Glutamatergic neuron (in vitro differentiated cells): ENCODE data around the gene DICER1. TPM values are rescaled to one million over a fixed set of nuclear protein-coding genes. Genes with fewer than 3 reads are reported as not detected.

Experiments used
- DNase-seq: peaks from one replicate; pipeline ENCODE4 v3.0.0; 2022
- H3K27ac Mint-ChIP-seq: one replicate; pipeline ENCODE4 v1.8.0; 2020; ENCODE audit warnings: mild to moderate bottlenecking, mixed read lengths, inconsistent platforms; ENCODE audit not compliant: unreplicated experiment
- H3K27me3 Mint-ChIP-seq: one replicate; pipeline ENCODE4 v1.8.0; 2020; ENCODE audit warnings: mild to moderate bottlenecking, moderate library complexity, mixed read lengths, inconsistent platforms; ENCODE audit not compliant: unreplicated experiment
- H3K36me3 Mint-ChIP-seq: one replicate; pipeline ENCODE4 v1.8.0; 2020; ENCODE audit warnings: mild to moderate bottlenecking, mixed read lengths, inconsistent platforms; ENCODE audit not compliant: unreplicated experiment
- H3K4me1 Mint-ChIP-seq: one replicate; pipeline ENCODE4 v1.8.0; 2020; ENCODE audit warnings: mild to moderate bottlenecking, low read depth, mixed read lengths, inconsistent platforms; ENCODE audit not compliant: unreplicated experiment
- H3K4me3 Mint-ChIP-seq: one replicate; pipeline ENCODE4 v1.8.0; 2020; ENCODE audit warnings: mild to moderate bottlenecking, mixed read lengths, inconsistent platforms; ENCODE audit not compliant: unreplicated experiment
- H3K9me3 Mint-ChIP-seq: one replicate; pipeline ENCODE4 v1.8.0; 2020; ENCODE audit warnings: mild to moderate bottlenecking, moderate library complexity, mixed read lengths, inconsistent platforms; ENCODE audit not compliant: unreplicated experiment
- CTCF ChIP-seq: fragments of 200-600 bp; sonication (generic); IDR thresholded peaks from one replicate; pipeline ENCODE4 v1.5.0; 2021; ENCODE audit not compliant: partially characterized antibody, unreplicated experiment
- total RNA-seq: library from RNA; stranded (reverse); fragmentation: NEBNext Ultra II Directional; extraction: Animal tissue kit (Norgen Biotek cat#: 25700); gene quantifications from one replicate; pipeline ENCODE4 v1.2.1, GENCODE V29; 2021; ENCODE audit not compliant: unreplicated experiment

Gene DICER1
- total RNA-seq, 1 donor from 2014 or later, result 113 TPM

GRCh38 chr14:95061317-95062093, 95.8 kb downstream of the DICER1 start:
- no peak for DNase-seq
- no peak overlapping the region for H3K4me3 Mint-ChIP-seq
- no peaks in the 10 kb centered on the region for H3K36me3 Mint-ChIP-seq
- peaks cover 2% of the 10 kb centered on the region for H3K4me1 Mint-ChIP-seq
- H3K9me3 Mint-ChIP-seq, result peaks cover 3% of the 10 kb centered on the region
- H3K27me3 Mint-ChIP-seq, result peaks cover 2% of the 10 kb centered on the region
- H3K27ac Mint-ChIP-seq, result no peak overlapping the region
- no peak for TF ChIP-seq CTCF

GRCh38 chr14:95059126-95059525, 98.2 kb downstream of the DICER1 start:
- no peak overlapping the region for H3K4me3 Mint-ChIP-seq
- no peaks in the 10 kb centered on the region for H3K27me3 Mint-ChIP-seq
- H3K9me3 Mint-ChIP-seq, result peaks cover under 1% of the 10 kb centered on the region
- no peak overlapping the region for H3K27ac Mint-ChIP-seq
- no peaks in the 10 kb centered on the region for H3K36me3 Mint-ChIP-seq
- TF ChIP-seq CTCF, result no peak
- no peak for DNase-seq
- peaks cover 4% of the 10 kb centered on the region for H3K4me1 Mint-ChIP-seq

- Mint-ChIP-seq H3K27ac (no peak overlapping the region), H3K36me3 (no peaks in the 10 kb centered on the region), H3K4me3 (no peak overlapping the region)
Observed at GRCh38 chr14:95058491-95058890, 98.8 kb downstream of the DICER1 start.

GRCh38 chr14:95057851-95058250, 99.5 kb downstream of the DICER1 start:
- TF ChIP-seq CTCF, result no peak
- no peak overlapping the region for H3K4me3 Mint-ChIP-seq
- no peak for DNase-seq
- peaks cover 4% of the 10 kb centered on the region for H3K4me1 Mint-ChIP-seq
- no peaks in the 10 kb centered on the region for H3K9me3 Mint-ChIP-seq
- no peaks in the 10 kb centered on the region for H3K36me3 Mint-ChIP-seq
- H3K27ac Mint-ChIP-seq, result no peak overlapping the region
- H3K27me3 Mint-ChIP-seq, result no peaks in the 10 kb centered on the region

More at GRCh38 chr14:95058491-95058890, 98.8 kb downstream of the DICER1 start:
- no peak for TF ChIP-seq CTCF
- H3K9me3 Mint-ChIP-seq, result no peaks in the 10 kb centered on the region
- no peaks in the 10 kb centered on the region for H3K27me3 Mint-ChIP-seq
- no peak for DNase-seq
- peaks cover 4% of the 10 kb centered on the region for H3K4me1 Mint-ChIP-seq

- Mint-ChIP-seq H3K27ac (no peak overlapping the region), H3K9me3 (no peaks in the 10 kb centered on the region), H3K4me3 (no peak overlapping the region), H3K36me3 (no peaks in the 10 kb centered on the region), H3K4me1 (peaks cover 4% of the 10 kb centered on the region), H3K27me3 (no peaks in the 10 kb centered on the region)
- no peak for DNase-seq
- TF ChIP-seq CTCF, result no peak
Observed at GRCh38 chr14:95057147-95057546, 100.2 kb downstream of the DICER1 start.
